HFFc6 (cell line): ENCODE measurements around the gene LRRC57. TPM values are rescaled to one million over a fixed set of nuclear protein-coding genes. Genes with fewer than 3 reads are reported as not detected.
A peak's percentile ranks its signal among the peaks of the same experiment; 100 is the strongest.

ENCODE experiments used
- DNase-seq: peaks from one replicate; pipeline ENCODE4 v3.0.0-alpha.2; 2018
- H3K27ac Mint-ChIP-seq: 2 replicates; pipeline ENCODE4 v1.8.0; 2020; ENCODE audit warnings: mild to moderate bottlenecking, mixed read lengths
- H3K27me3 Mint-ChIP-seq: 2 replicates; pipeline ENCODE4 v1.8.0; 2021; ENCODE audit warnings: mild to moderate bottlenecking, moderate library complexity, mixed read lengths; ENCODE audit not compliant: insufficient read depth
- H3K36me3 Mint-ChIP-seq: 2 replicates; pipeline ENCODE4 v1.8.0; 2021; ENCODE audit warnings: low read depth, mixed read lengths
- H3K4me1 Mint-ChIP-seq: 2 replicates; pipeline ENCODE4 v1.8.0; 2020; ENCODE audit warnings: low read depth, mixed read lengths
- H3K4me3 Mint-ChIP-seq: 2 replicates; pipeline ENCODE4 v1.8.0; 2020; ENCODE audit warnings: mild to moderate bottlenecking, moderate library complexity, mixed read lengths
- H3K9me3 Mint-ChIP-seq: 2 replicates; pipeline ENCODE4 v1.8.0; 2020; ENCODE audit warnings: mild to moderate bottlenecking, mixed read lengths
- total RNA-seq, 6 experiments: library from RNA; stranded (reverse); fragmentation: NEBNext Ultra II Directional; extraction: Animal tissue kit (Norgen Biotek cat#: 25700); gene quantifications; 2 replicates in 1 of 6; 3 replicates in 5 of 6; pipeline ENCODE4 v1.2.3, GENCODE V29; 2021
- TF ChIP-seq, protein P1 (sequence below): fragments of 200-600 bp; sonication (generic); IDR thresholded peaks from 2 replicates; pipeline ENCODE4 v1.5.0; 2021; ENCODE audit warnings: antibody characterized with exemption, mild to moderate bottlenecking

The LRRC57 gene
- total RNA-seq, 6 experiments from 2014 or later, result 18.5 to 22.9 (median 20.4) TPM

DNA sequence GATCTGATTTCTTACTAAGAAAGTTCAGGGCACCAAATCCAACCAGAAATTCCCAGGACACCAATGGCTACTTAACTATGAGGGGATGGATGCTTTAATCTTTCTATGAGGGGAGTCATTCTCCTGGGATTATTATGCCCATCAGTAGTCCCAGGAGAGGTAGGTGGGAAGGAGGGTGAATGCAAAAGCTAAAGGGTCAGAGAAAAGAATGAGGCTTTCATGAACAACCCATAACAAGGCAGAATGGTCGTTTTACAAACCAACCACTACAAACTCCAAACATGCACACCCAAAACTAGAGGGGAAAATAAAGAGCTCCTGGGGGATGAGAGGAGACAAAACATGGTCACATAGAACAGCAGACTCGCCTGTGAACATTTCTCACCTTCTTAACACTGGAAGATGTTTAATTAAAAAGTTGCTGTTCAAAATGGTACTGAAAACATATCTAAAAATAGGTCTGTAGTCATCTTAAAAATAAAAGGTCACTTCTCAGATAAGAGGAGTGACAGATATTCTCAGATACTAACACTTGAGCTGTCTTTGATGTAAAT lies 30.5 kb upstream of the LRRC57 start:
- DNase-seq, result no peak
- Mint-ChIP-seq H3K27ac (no peak overlapping the region), H3K27me3 (peaks cover 2% of the 10 kb centered on the region; the same call in 1 of the 2 replicates), H3K4me3 (no peak overlapping the region), H3K36me3 (no peaks in the 10 kb centered on the region), H3K9me3 (no peaks in the 10 kb centered on the region), H3K4me1 (peaks cover 60% of the 10 kb centered on the region)
- TF ChIP-seq, protein P1, sequence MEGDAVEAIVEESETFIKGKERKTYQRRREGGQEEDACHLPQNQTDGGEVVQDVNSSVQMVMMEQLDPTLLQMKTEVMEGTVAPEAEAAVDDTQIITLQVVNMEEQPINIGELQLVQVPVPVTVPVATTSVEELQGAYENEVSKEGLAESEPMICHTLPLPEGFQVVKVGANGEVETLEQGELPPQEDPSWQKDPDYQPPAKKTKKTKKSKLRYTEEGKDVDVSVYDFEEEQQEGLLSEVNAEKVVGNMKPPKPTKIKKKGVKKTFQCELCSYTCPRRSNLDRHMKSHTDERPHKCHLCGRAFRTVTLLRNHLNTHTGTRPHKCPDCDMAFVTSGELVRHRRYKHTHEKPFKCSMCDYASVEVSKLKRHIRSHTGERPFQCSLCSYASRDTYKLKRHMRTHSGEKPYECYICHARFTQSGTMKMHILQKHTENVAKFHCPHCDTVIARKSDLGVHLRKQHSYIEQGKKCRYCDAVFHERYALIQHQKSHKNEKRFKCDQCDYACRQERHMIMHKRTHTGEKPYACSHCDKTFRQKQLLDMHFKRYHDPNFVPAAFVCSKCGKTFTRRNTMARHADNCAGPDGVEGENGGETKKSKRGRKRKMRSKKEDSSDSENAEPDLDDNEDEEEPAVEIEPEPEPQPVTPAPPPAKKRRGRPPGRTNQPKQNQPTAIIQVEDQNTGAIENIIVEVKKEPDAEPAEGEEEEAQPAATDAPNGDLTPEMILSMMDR, result no peak

- TF ChIP-seq, protein P1, result no peak
- Mint-ChIP-seq H3K27ac (no peak overlapping the region), H3K36me3 (no peaks in the 10 kb centered on the region), H3K4me3 (no peak overlapping the region), H3K9me3 (no peaks in the 10 kb centered on the region), H3K27me3 (peaks cover 2% of the 10 kb centered on the region; the same call in 1 of the 2 replicates), H3K4me1 (peaks cover 47% of the 10 kb centered on the region)
- DNase-seq, result peak; percentile 14
Observed at GRCh38 chr15:42577514-42578031, 29.0 kb upstream of the LRRC57 start.

- TF ChIP-seq, protein P1, result no peak
- H3K27ac Mint-ChIP-seq, result no peak overlapping the region
- peaks cover 2% of the 10 kb centered on the region; the same call in 1 of the 2 replicates for H3K27me3 Mint-ChIP-seq
Observed at GRCh38 chr15:42576776-42577175, 28.2 kb upstream of the LRRC57 start.

DNA sequence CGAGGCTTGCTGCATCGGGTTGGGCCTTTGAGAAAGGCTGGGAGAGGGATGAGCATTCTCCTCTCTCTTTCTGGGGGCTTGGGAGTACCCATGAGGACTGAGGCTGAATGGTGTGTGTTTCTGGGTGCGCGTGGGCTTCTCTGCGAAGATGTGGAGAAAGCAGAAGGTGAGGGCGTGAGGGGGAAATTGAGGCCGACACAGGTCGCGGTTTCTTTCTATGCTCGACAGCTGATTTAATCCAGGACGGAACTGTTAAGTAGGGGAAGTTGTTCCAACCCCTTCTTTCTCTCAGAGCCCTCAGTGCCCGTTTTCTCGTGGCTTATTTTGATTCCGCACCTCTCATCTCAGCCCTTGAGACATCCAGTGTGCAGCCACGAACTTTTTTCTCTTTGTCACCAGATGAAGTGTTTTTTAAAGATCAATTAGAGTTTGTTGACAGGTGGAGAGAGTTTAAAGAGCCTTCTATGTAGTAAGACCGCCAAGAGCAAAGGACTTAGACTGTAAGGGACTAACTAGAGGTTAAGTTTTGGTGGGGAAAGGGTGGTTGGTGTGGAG lies 27.5 kb upstream of the LRRC57 start:
- Mint-ChIP-seq H3K4me3 (peak overlapping the region; percentile 98), H3K27ac (peak overlapping the region; percentile 82), H3K9me3 (no peaks in the 10 kb centered on the region), H3K4me1 (peaks cover 32% of the 10 kb centered on the region), H3K27me3 (peaks cover 2% of the 10 kb centered on the region; the same call in 1 of the 2 replicates), H3K36me3 (no peaks in the 10 kb centered on the region)
- no peak for DNase-seq
- TF ChIP-seq, protein P1, result no peak

More at GRCh38 chr15:42576776-42577175, 28.2 kb upstream of the LRRC57 start:
- Mint-ChIP-seq H3K4me3 (peak overlapping the region; percentile 98), H3K9me3 (no peaks in the 10 kb centered on the region), H3K36me3 (no peaks in the 10 kb centered on the region), H3K4me1 (peaks cover 39% of the 10 kb centered on the region)
- DNase-seq, result no peak

DNA sequence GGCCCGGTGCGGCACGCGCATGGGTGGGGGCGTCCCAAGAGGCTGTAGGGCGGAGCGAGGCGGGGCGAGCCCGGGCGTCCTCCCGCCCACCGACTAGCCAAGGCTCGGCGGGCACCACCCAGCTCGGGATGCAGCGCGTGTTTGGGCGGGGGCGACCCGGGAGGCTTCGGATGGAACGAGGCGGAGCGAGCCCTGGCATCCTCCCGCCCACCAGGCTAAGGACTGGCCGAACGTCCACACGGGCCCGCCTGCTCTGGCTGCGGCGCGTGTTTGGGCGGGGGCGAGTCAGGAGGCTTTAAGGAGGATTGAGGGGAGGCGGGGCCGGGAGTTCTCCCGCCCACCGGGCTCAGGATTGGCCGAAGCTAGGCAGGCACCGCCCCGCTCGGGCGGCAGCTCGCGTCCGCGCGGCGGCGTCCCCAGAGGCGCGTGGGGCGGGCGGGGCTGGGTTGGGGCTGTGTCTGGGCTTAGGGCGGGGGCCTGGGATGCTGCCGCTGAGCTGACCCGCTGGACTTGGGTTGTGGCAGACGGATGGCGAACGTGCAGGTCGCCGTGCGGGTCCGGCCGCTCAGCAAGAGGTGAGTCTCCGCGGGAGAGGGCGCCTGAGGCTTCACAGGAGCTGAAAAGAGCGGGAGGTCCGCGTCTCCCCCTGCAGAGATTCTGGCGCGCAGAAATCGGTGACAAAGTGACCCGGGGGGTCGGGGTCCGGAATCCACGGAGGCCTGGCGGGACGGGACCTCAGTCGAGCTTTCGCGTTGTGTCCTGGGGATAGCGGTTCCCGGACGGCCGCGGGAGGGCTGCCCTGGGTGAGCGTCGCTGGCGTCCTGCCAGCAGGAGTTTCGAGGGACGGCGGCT lies 26.8 kb upstream of the LRRC57 start, which contains the start of gene STARD9:
STARD9 (plus strand) TSS at position 419 of the 852 bp plus-strand sequence; CDS start at position 529, 110 bp downstream.
- peak within 1 kb of the TSS; percentile 82 for H3K27ac Mint-ChIP-seq
- no peaks in the 10 kb centered on the region for H3K36me3 Mint-ChIP-seq
- H3K9me3 Mint-ChIP-seq, result no peaks in the 10 kb centered on the region
- peaks cover 2% of the 10 kb centered on the region; the same call in 1 of the 2 replicates for H3K27me3 Mint-ChIP-seq
- peaks cover 28% of the 10 kb centered on the region for H3K4me1 Mint-ChIP-seq
- peak; percentile 98 for DNase-seq
- TF ChIP-seq, protein P1, result peak; percentile 13; the same call in 1 of the 2 replicates
- H3K4me3 Mint-ChIP-seq, result peak within 1 kb of the TSS; percentile 98
